ENCODE data around the gene NPHP3.
"Not testable (repeated sequence)": the region's sequence is repeated elsewhere in the genome, so short reads cannot be mapped to it uniquely, and the experiment has no call there.

NPHP3 gene

DNA sequence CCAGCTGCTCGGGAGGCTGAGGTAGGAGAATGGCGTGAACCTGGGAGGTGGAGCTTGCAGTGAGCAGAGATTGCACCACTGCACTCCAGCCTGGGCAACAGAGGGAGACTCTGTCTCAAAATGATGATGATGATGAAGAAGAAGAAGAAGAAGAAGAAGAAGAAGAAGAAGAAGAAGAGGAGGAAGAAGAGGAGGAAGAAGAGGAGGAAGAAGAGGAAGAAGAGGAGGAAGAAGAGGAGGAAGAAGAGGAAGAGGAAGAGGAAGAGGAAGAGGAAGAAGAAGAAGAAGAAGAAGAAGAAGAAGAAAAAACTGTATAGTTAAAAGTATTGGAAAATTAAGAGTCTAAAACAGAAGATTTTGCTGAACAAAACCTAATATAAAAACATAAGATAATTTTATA, 80.8 kb downstream of the NPHP3 start:
- DNase-seq = not testable (repeated sequence)

DNA sequence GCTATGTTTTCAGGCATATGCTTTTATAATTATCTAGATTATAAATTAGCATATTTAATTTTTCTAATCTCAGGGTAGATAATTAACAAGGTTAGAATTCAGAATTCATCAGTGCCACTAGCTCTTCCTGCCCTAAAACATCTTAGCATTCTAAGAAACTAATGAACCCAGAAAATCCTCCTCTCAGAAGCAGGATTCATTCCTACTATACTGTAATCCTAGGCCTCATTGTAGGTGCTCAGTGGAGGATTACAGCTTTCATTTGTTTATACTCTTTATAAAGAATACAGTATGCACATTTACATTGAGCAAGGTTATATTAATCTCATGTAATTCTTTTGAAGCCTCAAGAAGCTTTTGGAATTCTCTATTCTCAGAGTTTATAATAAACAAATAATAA, 83.5 kb downstream of the NPHP3 start:
- no peak for DNase-seq

DNA sequence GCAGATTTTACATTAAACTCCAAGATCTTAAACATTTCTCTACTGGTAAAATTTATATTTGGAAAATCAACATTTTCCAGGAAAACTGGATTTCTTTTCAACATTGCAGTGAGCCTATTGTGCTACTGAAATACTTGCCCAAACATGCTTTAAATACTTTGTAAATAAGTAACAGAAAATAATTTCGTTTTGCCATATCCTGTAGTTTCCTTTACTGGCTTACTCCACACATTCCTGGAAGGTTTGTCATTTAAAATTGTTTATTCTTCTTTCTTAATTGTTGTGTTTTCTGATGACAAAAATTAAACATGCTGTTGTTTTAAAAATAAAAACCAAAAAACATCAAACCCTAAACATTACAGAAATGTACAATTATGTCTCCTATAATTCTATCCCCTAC, 84.6 kb downstream of the NPHP3 start:
- DNase-seq = no peak

- DNase-seq = no peak
These were observed 87.2 kb downstream of the NPHP3 start for GRCh38 chr3:132635052-132635451.

Data from NCI-H1436 (cell line).